ENCODE results near the gene CALML3. TPM values are rescaled to one million over a fixed set of nuclear protein-coding genes. Genes with fewer than 3 reads are reported as not detected.

The CALML3 gene
- total RNA-seq, 1 experiment from 2014 or later = not detected

DNA sequence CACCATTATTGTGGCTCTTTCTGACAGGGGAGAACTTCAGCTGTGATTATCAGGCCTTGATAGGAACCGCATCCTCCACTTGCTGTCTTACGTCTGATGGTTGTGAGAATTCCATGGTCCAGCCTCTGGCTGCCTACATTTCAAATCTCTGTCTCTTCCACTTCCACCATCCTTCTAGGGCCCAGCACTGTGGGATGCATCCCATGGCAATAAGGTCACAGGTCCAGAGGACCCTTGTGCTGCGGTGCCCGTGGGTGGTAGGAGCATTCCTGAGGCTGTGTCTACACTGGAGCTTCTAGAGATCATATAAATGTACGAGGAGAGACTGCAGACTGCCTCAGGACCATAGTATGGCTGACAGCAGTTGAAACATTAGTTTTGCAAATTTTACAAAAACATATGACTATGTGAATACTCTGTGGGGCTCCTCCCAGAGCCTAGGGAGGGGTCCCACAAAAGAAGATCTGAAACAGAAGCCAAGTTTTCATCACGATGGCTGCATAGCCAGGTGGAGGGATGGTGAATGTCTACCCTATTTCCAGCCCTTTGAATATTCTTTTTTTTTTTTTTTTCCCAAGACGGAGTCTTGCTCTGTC, 11.8 kb downstream of the CALML3 start:
- TF ChIP-seq CTCF (conservative IDR thresholded peaks at IDR 0.05) = no peak
- TF ChIP-seq EZH2 (IDR thresholded peaks at IDR 0.05; ENCODE audit: low read depth) = no peak
- no peak overlapping the region for H3K27ac ChIP-seq
- no peak for DNase-seq
- ChIA-PET CTCF (no interaction called here), POLR2A (ENCODE audit: unreplicated experiment) (interaction anchor here (0.7 kb wide), 1 partner anchor 12 kb away, joined by 3 read pairs; no protein-coding TSS in a partner anchor)
- no peak overlapping the region for H3K4me3 ChIP-seq
- no peak overlapping the region for H3K4me2 ChIP-seq
- H3K79me2 ChIP-seq (ENCODE audit: low read depth) = no peaks in the 10 kb centered on the region
- no TSS peak for BruUV-seq (replicated peaks)
- H3K9me2 ChIP-seq (ENCODE audit: insufficient read depth) = no peaks in the 10 kb centered on the region
- no peaks in the 10 kb centered on the region for H3K36me3 ChIP-seq (ENCODE audit: low read depth)
- peaks cover 26% of the 10 kb centered on the region; the same call in 1 of the 2 replicates for H3F3A ChIP-seq (ENCODE audit: insufficient read depth, low read depth)
- no peaks in the 10 kb centered on the region for H3K27me3 ChIP-seq (ENCODE audit: insufficient read depth, low read depth)
- no peaks in the 10 kb centered on the region for H4K20me1 ChIP-seq (ENCODE audit: insufficient read depth)
- H3K9me3 ChIP-seq (ENCODE audit: insufficient read depth, low read depth) = no peaks in the 10 kb centered on the region
- intact Hi-C loops (cut with micrococcal nuclease; ENCODE audit: unreplicated experiment) = no loop called here
- no peak overlapping the region for H2AFZ ChIP-seq
- peaks cover 51% of the 10 kb centered on the region for H3K4me1 ChIP-seq (replicated peaks; ENCODE audit: insufficient read depth)

DNA sequence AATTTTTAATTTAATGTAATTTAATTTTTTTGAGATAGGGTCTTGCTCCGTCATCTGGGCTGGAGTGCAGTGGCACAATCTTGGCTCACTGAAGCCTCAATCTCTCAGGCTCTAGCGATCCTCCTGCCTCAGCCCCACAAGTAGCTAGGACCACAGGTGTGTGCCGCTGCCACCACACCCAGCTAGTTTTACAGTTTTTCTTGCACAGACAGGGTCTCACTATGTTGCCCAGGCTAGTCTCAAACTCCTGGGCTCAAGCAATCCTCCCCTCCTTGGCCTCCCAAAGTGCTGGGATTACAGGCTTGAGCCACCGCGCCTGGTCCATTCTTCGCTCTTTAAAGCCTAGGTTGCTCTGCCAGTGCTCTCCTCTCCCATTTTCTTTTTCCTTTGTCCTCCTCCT, 12.9 kb downstream of the CALML3 start:
- no TSS peak for BruUV-seq (replicated peaks)
- Histone ChIP-seq H3K4me2 (peak overlapping the region; percentile 51; the same call in 1 of the 2 replicates), H2AFZ (no peak overlapping the region), H4K20me1 (ENCODE audit: insufficient read depth) (no peaks in the 10 kb centered on the region), H3K9me3 (ENCODE audit: insufficient read depth, low read depth) (no peaks in the 10 kb centered on the region), H3K27me3 (ENCODE audit: insufficient read depth, low read depth) (no peaks in the 10 kb centered on the region), H3K4me1 (replicated peaks; ENCODE audit: insufficient read depth) (peaks cover 53% of the 10 kb centered on the region), H3K4me3 (no peak overlapping the region), H3K36me3 (ENCODE audit: low read depth) (peaks cover 2% of the 10 kb centered on the region; the same call in 1 of the 2 replicates), H3K9me2 (ENCODE audit: insufficient read depth) (no peaks in the 10 kb centered on the region), H3K79me2 (ENCODE audit: low read depth) (0 out of 2 replicates have a peak, but pooled peaks cover 1% of the 10 kb centered on the region), H3K27ac (peak overlapping the region; percentile 57), H3F3A (ENCODE audit: insufficient read depth, low read depth) (peaks cover 26% of the 10 kb centered on the region; the same call in 1 of the 2 replicates)
- ChIA-PET POLR2A (ENCODE audit: unreplicated experiment) (no interaction called here), CTCF (no interaction called here)
- intact Hi-C loops (cut with micrococcal nuclease; ENCODE audit: unreplicated experiment) = no loop called here
- no peak for TF ChIP-seq CTCF (conservative IDR thresholded peaks at IDR 0.05)
- TF ChIP-seq EZH2 (IDR thresholded peaks at IDR 0.05; ENCODE audit: low read depth) = no peak
- no peak for DNase-seq

- TF ChIP-seq CTCF (conservative IDR thresholded peaks at IDR 0.05) (no peak), EZH2 (IDR thresholded peaks at IDR 0.05; ENCODE audit: low read depth) (no peak)
- Histone ChIP-seq H2AFZ (no peak overlapping the region), H3K9me3 (ENCODE audit: insufficient read depth, low read depth) (no peaks in the 10 kb centered on the region), H3K36me3 (ENCODE audit: low read depth) (peaks cover 6% of the 10 kb centered on the region; the same call in 1 of the 2 replicates), H3K27ac (peak overlapping the region; percentile 57), H3K4me2 (peak overlapping the region; percentile 51), H3K4me3 (no peak overlapping the region), H3K9me2 (ENCODE audit: insufficient read depth) (no peaks in the 10 kb centered on the region), H3K79me2 (ENCODE audit: low read depth) (0 out of 2 replicates have a peak, but pooled peaks cover 3% of the 10 kb centered on the region), H3F3A (ENCODE audit: insufficient read depth, low read depth) (peaks cover 27% of the 10 kb centered on the region), H3K27me3 (ENCODE audit: insufficient read depth, low read depth) (no peaks in the 10 kb centered on the region), H4K20me1 (ENCODE audit: insufficient read depth) (no peaks in the 10 kb centered on the region), H3K4me1 (replicated peaks; ENCODE audit: insufficient read depth) (peaks cover 54% of the 10 kb centered on the region)
- ChIA-PET POLR2A (ENCODE audit: unreplicated experiment) (interaction anchor here (0.5 to 0.8 kb wide), 4 partner anchors 10 to 77 kb away, joined by 3 to 8 read pairs (median 4); no protein-coding TSS in a partner anchor), CTCF (interaction anchor here (0.9 kb wide), 1 partner anchor 45 kb away, joined by 4 read pairs; no protein-coding TSS in a partner anchor)
- intact Hi-C loops (cut with micrococcal nuclease; ENCODE audit: unreplicated experiment) = no loop called here
- no TSS peak for BruUV-seq (replicated peaks)
- peak; percentile 31 to 78 for DNase-seq
Measured at GRCh38 chr10:5538446-5538845, 13.7 kb downstream of the CALML3 start.
